HepG2 (cell line): ENCODE data around the gene SERINC5. TPM values are rescaled to one million over a fixed set of nuclear protein-coding genes. Genes with fewer than 3 reads are reported as not detected.
"Not testable (repeated sequence)": the region's sequence is repeated elsewhere in the genome, so short reads cannot be mapped to it uniquely, and the experiment has no call there.

Experiments
- ATAC-seq: fragments of 200-7000 bp; cut with Tn5 transposase; 3 replicates; pipeline ENCODE4 v1.9.1; 2020; ENCODE audit warnings: mild to moderate bottlenecking, moderate library complexity
- BruUV-seq: library from RNA; stranded (reverse); fragments of 400-500 nt; replicated peaks from 2 replicates; lab custom pipeline; 2021; lab: Mats Ljungman, UMichigan
- CTCF ChIA-PET: fragments of 300-600 bp; formaldehyde crosslinking; extraction: SDS; loops from one replicate; lab custom pipeline; 2021; ENCODE audit warnings: low total read pairs, inconsistent platforms, low intra/inter-chr PET ratio; lab: Yijun Ruan, JAX
- POLR2A ChIA-PET: fragments of 350-600 bp; sonication (Branson Sonifier 250); formaldehyde crosslinking; loops from one replicate; lab custom pipeline; 2020; ENCODE audit warnings: antibody characterized with exemption, inconsistent platforms; lab: Yijun Ruan, JAX
- DNase-seq: peaks from one replicate; pipeline ENCODE4 v3.0.0-alpha.2; 2015; ENCODE audit warnings: low spot score
- FAIRE-seq: peaks from 3 replicates; lab custom pipeline; 2011; peaks lifted over from hg19 to GRCh38; lab: Jason Lieb, UNC
- H2AFZ ChIP-seq: one replicate; pipeline ENCODE4 v1.6.1; 2011; ENCODE audit warnings: low read length, inconsistent platforms
- H3K27ac ChIP-seq: fragments of 300-600 bp; 3 replicates; pipeline ENCODE4 v1.8.0; 2011; ENCODE audit warnings: mixed run types, mild to moderate bottlenecking, mixed read lengths, low read length, inconsistent platforms; ENCODE audit not compliant: insufficient read depth; ENCODE audit errors: extremely low read length
- H3K27me3 ChIP-seq, 2 experiments: fragments of 200-600 bp in 1 of 2; 2 replicates in 1 of 2; 3 replicates in 1 of 2; pipeline versions ENCODE4 v1.6.0 to v1.8.0; 2011; ENCODE audit warnings: low read length in 2 of 2, mild to moderate bottlenecking in 2 of 2, moderate library complexity in 2 of 2, inconsistent platforms in 1 of 2; ENCODE audit not compliant: insufficient read depth in 2 of 2, control insufficient read depth in 1 of 2
- H3K36me3 ChIP-seq, 2 experiments: fragments of 200-600 bp in 1 of 2; replicated peaks in 1 of 2; 2 replicates in 1 of 2; 3 replicates in 1 of 2; pipeline versions ENCODE4 v1.5.1 to v1.8.0; 2011; ENCODE audit warnings: low read length in 2 of 2, inconsistent platforms in 1 of 2; ENCODE audit not compliant: insufficient read depth in 2 of 2, control insufficient read depth in 1 of 2
- H3K4me1 ChIP-seq: 2 replicates; pipeline ENCODE4 v1.5.1; 2012; ENCODE audit warnings: low read length, inconsistent platforms; ENCODE audit not compliant: insufficient read depth
- H3K4me2 ChIP-seq: 2 replicates; pipeline ENCODE4 v1.6.0; 2011; ENCODE audit warnings: low read depth, low read length, inconsistent platforms
- H3K4me3 ChIP-seq, 3 experiments: fragments of 200-600 bp in 1 of 3; sonication (generic), shearing (Covaris generic) in 1 of 3; replicated peaks in 1 of 3; 2 replicates each; pipeline ENCODE4 v1.5.1; 2011 to 2016; ENCODE audit warnings: low read length in 3 of 3, inconsistent platforms in 2 of 3, low read depth in 2 of 3, mild to moderate bottlenecking in 2 of 3, control low read depth in 1 of 3, mixed read lengths in 1 of 3; ENCODE audit not compliant: insufficient read depth in 1 of 3
- H3K79me2 ChIP-seq: one replicate; pipeline ENCODE4 v1.6.1; 2011; ENCODE audit warnings: low read length, inconsistent platforms; ENCODE audit not compliant: insufficient read depth
- H3K9ac ChIP-seq: 2 replicates; pipeline ENCODE4 v1.6.0; 2011; ENCODE audit warnings: mild to moderate bottlenecking, low read depth, low read length, inconsistent platforms; ENCODE audit not compliant: insufficient read depth
- H3K9me3 ChIP-seq: 2 replicates; pipeline ENCODE4 v1.5.1; 2012; ENCODE audit warnings: mild to moderate bottlenecking, low read length
- H4K20me1 ChIP-seq: 2 replicates; pipeline ENCODE4 v1.6.0; 2011; ENCODE audit warnings: inconsistent platforms, mild to moderate bottlenecking, low read length, moderate library complexity; ENCODE audit not compliant: insufficient read depth
- KLF16 ChIP-seq, 2 experiments: sonication (generic) in 1 of 2; formaldehyde crosslinking in 1 of 2; IDR thresholded peaks; 2 replicates each; pipeline versions ENCODE4 v1.6.1 to v1.8.0; 2016 to 2023; ENCODE audit warnings: missing genetic modification reagents in 2 of 2, missing compliant biosample characterization in 1 of 2
- RAD21 ChIP-seq: fragments of 450-650 bp; formaldehyde crosslinking; IDR thresholded peaks from 2 replicates; pipeline ENCODE4 v1.5.0; 2020; ENCODE audit warnings: mild to moderate bottlenecking
- SMC3 ChIP-seq: IDR thresholded peaks from 2 replicates; pipeline ENCODE4 v1.6.1; 2011; ENCODE audit warnings: low read length, improper control_type of control experiment
- STAG1 ChIP-seq: sonication (generic); formaldehyde crosslinking; IDR thresholded peaks from 2 replicates; pipeline ENCODE4 v1.4.0; 2020; ENCODE audit warnings: missing genetic modification reagents
- TEAD3 ChIP-seq: optimal IDR thresholded peaks from 2 replicates; pipeline ENCODE3; 2016; ENCODE audit warnings: borderline replicate concordance
- WGBS: methylation state at CpG from one replicate; pipeline ENCODE4 v1.1.6; 2017; ENCODE audit warnings: low lambda C conversion rate; 5-methylcytosine and 5-hydroxymethylcytosine counted together
- in situ Hi-C: cut with HindIII; loops from 2 replicates; pipeline ENCODE4 v1.10.0; 2017; ENCODE audit warnings: low pct_unique_long_range_greater_than_20kb; ENCODE audit not compliant: extremely low pct_ligation_motif_present
- intact Hi-C: fragments of 100-400 bp; cut with micrococcal nuclease; formaldehyde crosslinking; loops from one replicate; pipeline ENCODE4 v1.10.0; 2022; ENCODE audit not compliant: unreplicated experiment
- polyA plus RNA-seq, 8 experiments: library from polyadenylated mRNA; depleted of rRNA in 3 of 8; stranded (reverse) in 7 of 8; unstranded in 1 of 8; fragments of >200 nt; fragmentation: Illumina TruSeq in 4 of 8; extraction: Trizol in 4 of 8; gene quantifications; 2 replicates each; pipeline versions ENCODE4 v1.2.1 to v1.2.3, GENCODE V29; 2011 to 2016; ENCODE audit warnings: low read depth in 4 of 8, missing spikeins in 1 of 8, mixed read lengths in 1 of 8; ENCODE audit not compliant: insufficient read depth in 1 of 8
- total RNA-seq, 5 experiments: library from RNA; depleted of rRNA; stranded (reverse); fragments of >200 nt; fragmentation: Illumina TruSeq; extraction: Trizol; gene quantifications; 2 replicates each; pipeline ENCODE4 v1.2.3, GENCODE V29; 2016; ENCODE audit warnings: low read depth in 1 of 5
- TF ChIP-seq, protein P1 (sequence below): sonication (generic); formaldehyde crosslinking; IDR thresholded peaks from 2 replicates; pipeline ENCODE4 v1.8.0; 2022; ENCODE audit warnings: mild to moderate bottlenecking, missing genetic modification reagents, borderline replicate concordance
- TF ChIP-seq, protein P2 (sequence below): sonication (generic); formaldehyde crosslinking; IDR thresholded peaks from 2 replicates; pipeline ENCODE4 v1.5.0; 2020; ENCODE audit warnings: mild to moderate bottlenecking, missing genetic modification reagents
- TF ChIP-seq, protein P3 (sequence below): IDR thresholded peaks from 2 replicates; pipeline ENCODE4 v1.6.1; 2012; ENCODE audit warnings: low read depth, low read length, improper control_type of control experiment
- TF ChIP-seq, protein P4 (sequence below): sonication (generic); formaldehyde crosslinking; IDR thresholded peaks from 2 replicates; pipeline ENCODE4 v1.5.0; 2020; ENCODE audit warnings: mild to moderate bottlenecking, missing genetic modification reagents, moderate library complexity

Gene SERINC5
- total and polyA plus RNA-seq, 2 of the 13 experiments (the other 11 are each of a cell fraction or from before 2014, with no cell fraction given): 17.3 to 22.8 TPM

DNA sequence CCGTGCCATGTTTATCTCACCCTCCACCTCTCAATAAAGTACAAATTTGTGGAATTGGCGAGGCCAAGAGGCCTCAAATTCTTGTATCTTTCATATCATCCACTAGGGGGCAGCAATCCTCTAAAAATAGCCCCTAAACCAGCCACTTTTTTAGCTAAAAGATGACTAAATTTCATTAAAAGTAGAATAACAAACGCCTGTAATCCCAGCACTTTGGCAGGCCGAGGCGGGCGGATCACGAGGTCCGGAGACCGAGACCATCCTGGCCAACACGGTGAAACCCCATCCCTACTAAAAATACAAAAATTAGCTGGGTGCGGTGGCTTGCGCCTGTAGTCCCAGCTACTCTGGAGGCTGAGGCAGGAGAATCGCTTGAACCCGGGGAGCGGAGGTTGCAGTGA, 164.1 kb downstream of the SERINC5 start:
- in situ Hi-C loops: loop anchor here (5.0 kb wide), 1 partner anchor 166 kb away; the partner anchor contains the start of gene SERINC5
- not testable (repeated sequence) for H3K4me3 ChIP-seq, H3K9ac ChIP-seq, H3K27ac ChIP-seq, H3K9me3 ChIP-seq, BruUV-seq, H2AFZ ChIP-seq, H4K20me1 ChIP-seq, FAIRE-seq, H3K27me3 ChIP-seq, H3K36me3 ChIP-seq, H3K79me2 ChIP-seq
- TF ChIP-seq, protein P1, sequence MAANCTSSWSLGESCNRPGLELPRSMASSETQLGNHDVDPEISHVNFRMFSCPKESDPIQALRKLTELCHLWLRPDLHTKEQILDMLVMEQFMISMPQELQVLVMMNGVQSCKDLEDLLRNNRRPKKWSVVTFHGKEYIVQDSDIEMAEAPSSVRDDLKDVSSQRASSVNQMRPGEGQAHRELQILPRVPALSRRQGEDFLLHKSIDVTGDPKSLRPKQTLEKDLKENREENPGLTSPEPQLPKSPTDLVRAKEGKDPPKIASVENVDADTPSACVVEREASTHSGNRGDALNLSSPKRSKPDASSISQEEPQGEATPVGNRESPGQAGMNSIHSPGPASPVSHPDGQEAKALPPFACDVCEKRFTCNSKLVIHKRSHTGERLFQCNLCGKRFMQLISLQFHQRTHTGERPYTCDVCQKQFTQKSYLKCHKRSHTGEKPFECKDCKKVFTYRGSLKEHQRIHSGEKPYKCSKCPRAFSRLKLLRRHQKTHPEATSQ: 0 out of 2 replicates have a peak, but pooled peaks have one; percentile 7
- TF ChIP-seq, protein P2, sequence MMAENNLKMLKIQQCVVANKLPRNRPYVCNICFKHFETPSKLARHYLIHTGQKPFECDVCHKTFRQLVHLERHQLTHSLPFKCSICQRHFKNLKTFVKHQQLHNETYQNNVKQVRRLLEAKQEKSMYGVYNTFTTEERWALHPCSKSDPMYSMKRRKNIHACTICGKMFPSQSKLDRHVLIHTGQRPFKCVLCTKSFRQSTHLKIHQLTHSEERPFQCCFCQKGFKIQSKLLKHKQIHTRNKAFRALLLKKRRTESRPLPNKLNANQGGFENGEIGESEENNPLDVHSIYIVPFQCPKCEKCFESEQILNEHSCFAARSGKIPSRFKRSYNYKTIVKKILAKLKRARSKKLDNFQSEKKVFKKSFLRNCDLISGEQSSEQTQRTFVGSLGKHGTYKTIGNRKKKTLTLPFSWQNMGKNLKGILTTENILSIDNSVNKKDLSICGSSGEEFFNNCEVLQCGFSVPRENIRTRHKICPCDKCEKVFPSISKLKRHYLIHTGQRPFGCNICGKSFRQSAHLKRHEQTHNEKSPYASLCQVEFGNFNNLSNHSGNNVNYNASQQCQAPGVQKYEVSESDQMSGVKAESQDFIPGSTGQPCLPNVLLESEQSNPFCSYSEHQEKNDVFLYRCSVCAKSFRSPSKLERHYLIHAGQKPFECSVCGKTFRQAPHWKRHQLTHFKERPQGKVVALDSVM: peak; percentile 27; the same call in 1 of the 2 replicates
- TF ChIP-seq KLF16 (CRISPR knock-in tag; IDR thresholded peaks at IDR 0.05) (0 out of 4 replicates have a peak, but pooled peaks of 1 of the 2 experiments have one; percentile 24), RAD21 (CRISPR knock-in tag) (peak; percentile 75), TEAD3 (CRISPR knock-in tag) (peak; percentile 39), STAG1 (CRISPR knock-in tag) (peak; percentile 87), SMC3 (peak; percentile 80)
- TF ChIP-seq, protein P3, sequence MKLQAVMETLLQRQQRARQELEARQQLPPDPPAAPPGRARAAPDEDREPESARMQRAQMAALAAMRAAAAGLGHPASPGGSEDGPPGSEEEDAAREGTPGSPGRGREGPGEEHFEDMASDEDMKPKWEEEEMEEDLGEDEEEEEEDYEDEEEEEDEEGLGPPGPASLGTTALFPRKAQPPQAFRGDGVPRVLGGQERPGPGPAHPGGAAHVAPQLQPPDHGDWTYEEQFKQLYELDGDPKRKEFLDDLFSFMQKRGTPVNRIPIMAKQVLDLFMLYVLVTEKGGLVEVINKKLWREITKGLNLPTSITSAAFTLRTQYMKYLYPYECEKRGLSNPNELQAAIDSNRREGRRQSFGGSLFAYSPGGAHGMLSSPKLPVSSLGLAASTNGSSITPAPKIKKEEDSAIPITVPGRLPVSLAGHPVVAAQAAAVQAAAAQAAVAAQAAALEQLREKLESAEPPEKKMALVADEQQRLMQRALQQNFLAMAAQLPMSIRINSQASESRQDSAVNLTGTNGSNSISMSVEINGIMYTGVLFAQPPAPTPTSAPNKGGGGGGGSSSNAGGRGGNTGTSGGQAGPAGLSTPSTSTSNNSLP: peak; percentile 49; the same call in 1 of the 2 replicates
- TF ChIP-seq, protein P4, sequence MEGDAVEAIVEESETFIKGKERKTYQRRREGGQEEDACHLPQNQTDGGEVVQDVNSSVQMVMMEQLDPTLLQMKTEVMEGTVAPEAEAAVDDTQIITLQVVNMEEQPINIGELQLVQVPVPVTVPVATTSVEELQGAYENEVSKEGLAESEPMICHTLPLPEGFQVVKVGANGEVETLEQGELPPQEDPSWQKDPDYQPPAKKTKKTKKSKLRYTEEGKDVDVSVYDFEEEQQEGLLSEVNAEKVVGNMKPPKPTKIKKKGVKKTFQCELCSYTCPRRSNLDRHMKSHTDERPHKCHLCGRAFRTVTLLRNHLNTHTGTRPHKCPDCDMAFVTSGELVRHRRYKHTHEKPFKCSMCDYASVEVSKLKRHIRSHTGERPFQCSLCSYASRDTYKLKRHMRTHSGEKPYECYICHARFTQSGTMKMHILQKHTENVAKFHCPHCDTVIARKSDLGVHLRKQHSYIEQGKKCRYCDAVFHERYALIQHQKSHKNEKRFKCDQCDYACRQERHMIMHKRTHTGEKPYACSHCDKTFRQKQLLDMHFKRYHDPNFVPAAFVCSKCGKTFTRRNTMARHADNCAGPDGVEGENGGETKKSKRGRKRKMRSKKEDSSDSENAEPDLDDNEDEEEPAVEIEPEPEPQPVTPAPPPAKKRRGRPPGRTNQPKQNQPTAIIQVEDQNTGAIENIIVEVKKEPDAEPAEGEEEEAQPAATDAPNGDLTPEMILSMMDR (CRISPR knock-in tag): peak; percentile 76
- intact Hi-C loops: loop anchor here (1.0 to 5.0 kb wide), 5 partner anchors 61 to 216 kb away; partner anchors contain the start of gene SERINC5
- Histone ChIP-seq H3K4me2 (peak overlapping the region; percentile 49; the same call in 1 of the 2 replicates), H3K4me1 (peaks cover 59% of the 10 kb centered on the region)
- ATAC-seq (0 out of 3 replicates have a peak, but pooled peaks have one; percentile 4), DNase-seq (peak; percentile 45)
- WGBS: 29% methylated on average over 15 of the region's 15 CpGs
- ChIA-PET POLR2A (interaction anchor here (0.9 to 1.5 kb wide), 4 partner anchors 14 to 216 kb away, joined by 3 to 24 read pairs (median 6); partner anchors contain the start of gene SERINC5), CTCF (interaction anchor here (1.1 to 2.9 kb wide), 3 partner anchors 93 to 216 kb away, joined by 4 to 22 read pairs (median 12); no protein-coding TSS in a partner anchor)
